GM19193 (cell line): ENCODE measurements around the gene VASP.

ENCODE experiments used
- POLR2A ChIP-seq: IDR thresholded peaks from 4 replicates; pipeline ENCODE4 v1.6.1; 2011; ENCODE audit not compliant: insufficient read depth, insufficient read length; ENCODE audit errors: extremely low read depth

The VASP gene

GRCh38 chr19:45515807-45516401 lies 8.6 kb downstream of the VASP start:
- TF ChIP-seq POLR2A = no peak

DNA sequence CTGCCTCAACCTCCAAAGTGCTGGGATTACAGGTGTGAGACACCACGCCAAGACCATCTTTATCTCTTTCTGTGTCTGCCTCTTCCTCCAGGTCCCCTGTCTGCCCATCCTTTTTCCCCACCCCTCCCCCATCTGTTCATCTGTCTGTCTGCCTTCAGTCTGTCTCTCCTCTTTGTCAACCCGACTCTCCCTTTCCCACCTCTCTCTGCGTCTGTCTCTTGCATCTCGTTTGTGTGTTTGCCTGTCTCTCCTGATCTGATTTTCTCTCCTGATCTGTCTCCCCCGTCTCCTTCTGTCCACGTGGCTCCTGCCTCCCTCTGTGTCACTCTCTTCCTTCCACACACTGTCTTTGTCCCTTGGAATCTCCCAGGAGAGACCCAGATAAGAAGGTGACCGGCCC lies 10.0 kb downstream of the VASP start:
- no peak for TF ChIP-seq POLR2A

DNA sequence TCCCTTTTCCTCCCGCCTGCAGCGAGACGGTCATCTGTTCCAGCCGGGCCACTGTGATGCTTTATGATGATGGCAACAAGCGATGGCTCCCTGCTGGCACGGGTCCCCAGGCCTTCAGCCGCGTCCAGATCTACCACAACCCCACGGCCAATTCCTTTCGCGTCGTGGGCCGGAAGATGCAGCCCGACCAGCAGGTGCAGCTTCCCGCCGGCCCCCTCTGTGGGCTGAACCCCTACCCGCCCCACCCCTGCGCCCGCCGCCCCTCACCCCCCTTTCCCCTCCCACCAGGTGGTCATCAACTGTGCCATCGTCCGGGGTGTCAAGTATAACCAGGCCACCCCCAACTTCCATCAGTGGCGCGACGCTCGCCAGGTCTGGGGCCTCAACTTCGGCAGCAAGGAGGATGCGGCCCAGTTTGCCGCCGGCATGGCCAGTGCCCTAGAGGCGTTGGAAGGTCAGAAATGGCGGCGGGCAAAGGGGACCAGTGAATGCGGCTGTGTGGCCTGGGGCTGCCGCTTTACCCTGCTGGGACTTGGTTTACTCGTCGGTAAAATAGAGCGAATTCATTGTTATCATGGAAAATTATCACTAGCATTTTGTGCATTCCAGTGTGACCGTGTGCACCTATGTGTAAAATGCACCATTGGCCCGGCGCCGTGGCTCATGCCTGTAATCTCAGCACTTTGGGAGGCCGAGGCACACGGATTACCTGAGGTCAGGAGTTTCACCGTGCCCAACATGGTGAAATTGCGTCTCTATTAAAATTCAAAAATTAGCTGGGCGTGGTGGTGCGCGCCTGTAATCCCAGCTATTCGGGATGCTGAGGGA lies 10.6 kb downstream of the VASP start:
- TF ChIP-seq POLR2A = no peak

GRCh38 chr19:45518469-45518826 lies 11.2 kb downstream of the VASP start:
- no peak for TF ChIP-seq POLR2A

GRCh38 chr19:45522010-45522941 lies 15.0 kb downstream of the VASP start:
- TF ChIP-seq POLR2A = no peak

DNA sequence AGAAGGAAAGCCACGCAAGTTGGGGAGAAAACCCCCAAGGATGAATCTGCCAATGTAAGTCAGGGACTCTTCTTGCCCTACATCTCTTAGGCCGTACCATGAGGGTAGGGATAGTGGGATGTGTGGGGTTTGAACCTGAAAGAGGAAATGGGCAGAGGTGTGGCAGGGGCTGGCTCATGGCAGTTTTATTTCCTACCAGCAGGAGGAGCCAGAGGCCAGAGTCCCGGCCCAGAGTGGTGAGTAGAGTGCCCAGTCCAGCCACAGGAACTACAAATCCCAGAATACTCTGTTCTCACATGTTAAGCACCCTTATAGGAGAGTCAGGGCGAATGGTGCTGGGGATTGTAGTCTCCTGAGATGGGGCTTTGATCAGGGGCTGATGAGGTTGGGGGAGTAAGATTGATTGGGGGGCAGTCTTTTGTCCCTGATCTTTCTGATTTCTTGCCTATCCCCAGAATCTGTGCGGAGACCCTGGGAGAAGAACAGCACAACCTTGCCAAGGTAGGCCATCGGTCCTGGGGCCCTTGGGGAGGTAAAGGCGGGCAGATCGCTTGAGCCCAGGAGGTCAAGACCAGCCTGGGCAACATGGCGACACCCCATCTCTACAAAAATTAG lies 16.5 kb downstream of the VASP start:
- TF ChIP-seq POLR2A = no peak

DNA sequence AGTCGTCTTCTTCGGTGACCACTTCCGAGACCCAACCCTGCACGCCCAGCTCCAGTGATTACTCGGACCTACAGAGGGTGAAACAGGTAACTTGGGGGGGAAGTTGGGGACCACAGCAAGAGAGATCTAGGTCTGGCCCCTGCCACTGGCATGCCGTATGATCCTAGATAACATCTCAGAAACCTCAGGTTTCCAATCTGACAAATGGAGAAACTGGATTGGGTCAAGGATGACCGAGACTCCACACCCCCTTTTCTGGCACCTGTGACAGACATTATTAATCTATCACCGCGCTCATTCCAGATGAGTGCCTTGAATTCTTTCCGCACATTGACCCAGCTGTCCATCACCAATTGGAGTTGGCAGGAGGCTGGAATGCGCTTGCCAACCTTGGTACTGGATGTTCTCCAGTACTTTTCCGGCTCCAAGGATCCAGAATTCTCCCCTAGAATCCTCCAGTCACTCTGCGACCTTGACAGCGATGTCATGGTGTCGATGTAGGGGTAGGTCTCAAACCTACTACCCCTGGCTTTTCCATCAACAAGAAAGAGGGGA lies 17.4 kb downstream of the VASP start:
- no peak for TF ChIP-seq POLR2A

DNA sequence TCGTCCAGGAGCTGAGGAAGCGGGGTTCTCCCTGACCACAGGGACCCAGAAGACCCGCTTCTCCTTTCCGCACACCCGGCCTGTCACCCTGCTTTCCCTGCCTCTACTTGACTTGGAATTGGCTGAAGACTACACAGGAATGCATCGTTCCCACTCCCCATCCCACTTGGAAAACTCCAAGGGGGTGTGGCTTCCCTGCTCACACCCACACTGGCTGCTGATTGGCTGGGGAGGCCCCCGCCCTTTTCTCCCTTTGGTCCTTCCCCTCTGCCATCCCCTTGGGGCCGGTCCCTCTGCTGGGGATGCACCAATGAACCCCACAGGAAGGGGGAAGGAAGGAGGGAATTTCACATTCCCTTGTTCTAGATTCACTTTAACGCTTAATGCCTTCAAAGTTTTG lies 18.9 kb downstream of the VASP start:
- no peak for TF ChIP-seq POLR2A

DNA sequence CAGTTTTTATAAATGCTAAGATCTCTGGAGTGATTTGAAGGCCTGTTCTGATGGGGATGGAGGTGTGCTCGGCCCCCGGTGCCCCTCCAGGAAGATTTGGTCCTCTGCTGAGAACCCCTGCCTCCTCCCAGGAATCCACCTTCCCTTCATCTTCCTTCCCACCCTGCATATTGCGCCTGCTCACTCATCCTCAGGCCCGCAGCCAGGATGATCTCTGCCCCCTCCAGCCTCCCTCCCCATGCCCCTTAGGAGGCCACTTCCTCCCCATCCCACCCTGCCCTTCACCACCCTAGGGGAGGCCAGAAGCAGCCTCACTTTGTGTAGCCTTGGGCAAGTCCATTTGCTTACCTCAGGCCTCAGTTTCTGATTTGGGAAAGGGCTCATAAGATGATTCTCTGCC lies 19.7 kb downstream of the VASP start:
- TF ChIP-seq POLR2A = no peak

- TF ChIP-seq POLR2A = no peak
Observed at GRCh38 chr19:45527731-45528130, 20.5 kb downstream of the VASP start.

DNA sequence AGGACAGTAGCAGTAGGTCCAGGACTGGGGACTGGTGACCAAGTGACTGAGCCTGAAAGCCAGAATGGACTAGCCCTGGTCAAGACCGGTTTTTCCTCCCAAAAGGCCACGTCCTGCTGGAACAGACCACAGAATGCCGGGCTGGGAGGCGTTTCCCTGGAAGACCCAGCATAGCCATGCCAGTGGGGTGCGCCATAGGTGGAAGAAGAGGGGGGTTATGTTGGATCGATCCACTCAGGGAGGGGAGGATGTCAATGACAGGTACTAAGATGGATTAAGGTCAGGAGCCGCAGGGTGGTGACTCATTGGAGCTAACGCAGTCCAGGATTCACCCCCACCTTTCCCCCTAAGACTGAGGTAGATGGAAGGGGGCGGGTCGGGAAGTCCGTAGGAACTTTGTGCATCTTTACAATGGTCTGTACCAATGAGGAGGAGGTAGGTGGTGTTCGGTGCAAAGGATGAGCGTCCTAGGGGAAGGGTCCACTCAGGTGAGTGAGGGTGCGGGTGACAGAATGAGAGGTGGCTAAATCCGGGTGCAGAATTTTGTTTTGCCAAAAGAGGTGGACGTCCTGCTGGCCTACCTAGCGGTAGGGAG lies 21.0 kb downstream of the VASP start:
- TF ChIP-seq POLR2A = peak; percentile 7

DNA sequence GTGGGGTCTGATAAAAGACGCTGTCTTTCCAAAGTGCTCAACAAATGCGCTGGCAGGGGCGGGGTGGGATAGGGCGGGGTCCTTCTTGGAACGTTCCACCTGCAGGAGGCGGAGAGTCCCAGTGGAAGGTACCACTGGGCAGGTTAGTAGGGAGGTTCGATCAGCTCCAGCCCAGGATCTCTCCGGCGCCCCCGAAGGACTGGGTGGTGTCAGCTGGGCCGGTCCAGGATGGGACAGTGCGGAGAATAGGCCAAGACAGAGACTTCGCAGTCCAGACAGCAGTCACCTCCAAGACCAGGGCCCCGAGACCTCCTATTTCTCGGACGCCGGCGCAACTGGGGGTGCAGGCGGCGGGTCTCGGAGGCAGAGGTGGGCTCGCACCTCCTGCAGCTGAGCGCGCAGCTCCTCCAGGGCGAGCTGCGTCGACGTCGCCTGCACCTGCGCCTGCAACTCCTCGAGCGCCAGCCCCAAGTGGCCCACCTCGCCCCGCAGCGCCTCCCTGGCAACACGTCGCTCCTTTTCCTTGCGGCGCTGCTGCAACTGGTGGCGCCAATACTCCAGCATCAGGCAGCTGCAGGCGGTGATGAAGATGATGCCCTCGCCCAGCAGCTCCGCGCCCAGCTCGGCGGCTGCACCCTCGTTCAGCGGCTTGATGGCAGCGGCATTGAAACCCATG lies 21.6 kb downstream of the VASP start:
- peak; percentile 57 for TF ChIP-seq POLR2A

DNA sequence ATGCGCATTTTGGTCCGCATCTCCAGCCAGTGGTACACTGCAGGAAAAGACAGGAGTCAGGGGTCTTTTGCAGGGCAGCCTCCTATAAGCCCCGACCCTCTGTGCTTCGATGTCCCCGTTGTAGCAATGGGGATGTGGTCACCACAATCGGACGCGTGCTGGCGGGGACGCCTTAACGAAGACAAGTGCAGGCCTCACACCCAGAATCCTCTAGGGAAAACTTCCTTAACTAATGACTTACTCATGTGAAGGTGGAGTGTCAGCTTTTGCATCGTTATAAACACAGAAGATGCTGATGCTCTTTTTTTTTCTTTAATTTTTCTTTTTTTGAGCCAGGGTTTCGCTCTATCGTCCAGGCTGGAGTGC lies 22.1 kb downstream of the VASP start:
- no peak for TF ChIP-seq POLR2A

GRCh38 chr19:45531349-45531748 lies 24.1 kb downstream of the VASP start:
- TF ChIP-seq POLR2A = no peak

GRCh38 chr19:45539459-45539858 lies 32.2 kb downstream of the VASP start:
- no peak for TF ChIP-seq POLR2A

DNA sequence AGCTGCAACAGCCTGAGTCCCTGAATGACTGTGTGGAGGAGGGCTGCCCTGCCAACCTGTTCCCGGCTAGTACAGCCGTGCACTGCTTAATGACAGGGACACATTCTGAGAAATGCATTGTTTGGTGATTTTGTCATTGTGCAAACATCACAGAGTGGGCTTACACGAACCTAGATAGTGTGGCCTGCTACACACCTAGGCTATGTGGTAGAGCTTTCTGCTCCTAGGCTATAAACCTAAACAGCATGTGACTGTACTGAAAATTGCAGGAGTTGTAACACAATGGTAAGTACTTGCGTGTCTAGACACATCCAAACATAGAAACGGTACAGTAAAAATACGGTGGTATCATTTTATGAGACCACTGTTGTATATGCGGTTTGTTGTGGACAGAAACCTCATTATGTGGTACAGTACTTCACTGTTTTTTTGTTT lies 35.0 kb downstream of the VASP start:
- TF ChIP-seq POLR2A = no peak
